Activated B cell treated with CpG ODN at 0.5 μM for 24 hours (primary cell): ENCODE data around the gene TBX15. TPM values are rescaled to one million over a fixed set of nuclear protein-coding genes. Genes with fewer than 3 reads are reported as not detected.

Experiments used
- ATAC-seq: fragments of 200-7000 bp; cut with Tn5 transposase; one replicate; pipeline ENCODE4 v1.10.0; 2021; ENCODE audit warnings: low read depth, mild to moderate bottlenecking, moderate library complexity
- CTCF ChIA-PET: fragments of 350-600 bp; sonication (Branson Sonifier 250); formaldehyde crosslinking; loops from one replicate; lab custom pipeline; 2021; ENCODE audit warnings: antibody characterized with exemption; lab: Charles Lee
- POLR2A ChIA-PET: fragments of 350-600 bp; sonication (Branson Sonifier 250); formaldehyde crosslinking; loops from one replicate; lab custom pipeline; 2021; ENCODE audit warnings: antibody characterized with exemption; lab: Charles Lee
- DNase-seq: peaks from one replicate; pipeline ENCODE4 v3.0.0; 2022
- H3K27ac Mint-ChIP-seq: one replicate; pipeline ENCODE4 v1.8.0; 2020; ENCODE audit warnings: mixed read lengths
- H3K27me3 Mint-ChIP-seq: one replicate; pipeline ENCODE4 v1.8.0; 2021; ENCODE audit warnings: mixed read lengths
- H3K36me3 Mint-ChIP-seq: one replicate; pipeline ENCODE4 v1.8.0; 2021; ENCODE audit warnings: low read depth, mixed read lengths
- H3K4me1 Mint-ChIP-seq: one replicate; pipeline ENCODE4 v1.8.0; 2021; ENCODE audit warnings: mixed read lengths
- H3K4me3 Mint-ChIP-seq: one replicate; pipeline ENCODE4 v1.8.0; 2020; ENCODE audit warnings: mild to moderate bottlenecking, mixed read lengths
- H3K9me3 Mint-ChIP-seq: one replicate; pipeline ENCODE4 v1.8.0; 2020; ENCODE audit warnings: mixed read lengths
- intact Hi-C: fragments of 100-400 bp; cut with micrococcal nuclease; formaldehyde crosslinking; loops from one replicate; pipeline ENCODE4 v1.15.1; 2024
- total RNA-seq: library from RNA; stranded (reverse); gene quantifications from 2 replicates; pipeline ENCODE4 v1.2.3, GENCODE V29; 2022
- TF ChIP-seq, protein P1 (sequence below): fragments of 200-600 bp; IDR thresholded peaks from one replicate; pipeline ENCODE4 v1.8.0; 2022; ENCODE audit warnings: antibody characterized with exemption, mild to moderate bottlenecking

Gene TBX15
- total RNA-seq, 1 donor from 2014 or later = 0.09 TPM

GRCh38 chr1:118984722-118985639 is 3.2 kb downstream of the TBX15 start:
- Mint-ChIP-seq H3K36me3 (no peaks in the 10 kb centered on the region), H3K4me3 (peak overlapping the region; percentile 48), H3K9me3 (peaks cover 8% of the 10 kb centered on the region), H3K27me3 (peaks cover 83% of the 10 kb centered on the region), H3K4me1 (peaks cover 37% of the 10 kb centered on the region), H3K27ac (no peak overlapping the region)
- DNase-seq (no peak), ATAC-seq (no peak)
- TF ChIP-seq, protein P1, sequence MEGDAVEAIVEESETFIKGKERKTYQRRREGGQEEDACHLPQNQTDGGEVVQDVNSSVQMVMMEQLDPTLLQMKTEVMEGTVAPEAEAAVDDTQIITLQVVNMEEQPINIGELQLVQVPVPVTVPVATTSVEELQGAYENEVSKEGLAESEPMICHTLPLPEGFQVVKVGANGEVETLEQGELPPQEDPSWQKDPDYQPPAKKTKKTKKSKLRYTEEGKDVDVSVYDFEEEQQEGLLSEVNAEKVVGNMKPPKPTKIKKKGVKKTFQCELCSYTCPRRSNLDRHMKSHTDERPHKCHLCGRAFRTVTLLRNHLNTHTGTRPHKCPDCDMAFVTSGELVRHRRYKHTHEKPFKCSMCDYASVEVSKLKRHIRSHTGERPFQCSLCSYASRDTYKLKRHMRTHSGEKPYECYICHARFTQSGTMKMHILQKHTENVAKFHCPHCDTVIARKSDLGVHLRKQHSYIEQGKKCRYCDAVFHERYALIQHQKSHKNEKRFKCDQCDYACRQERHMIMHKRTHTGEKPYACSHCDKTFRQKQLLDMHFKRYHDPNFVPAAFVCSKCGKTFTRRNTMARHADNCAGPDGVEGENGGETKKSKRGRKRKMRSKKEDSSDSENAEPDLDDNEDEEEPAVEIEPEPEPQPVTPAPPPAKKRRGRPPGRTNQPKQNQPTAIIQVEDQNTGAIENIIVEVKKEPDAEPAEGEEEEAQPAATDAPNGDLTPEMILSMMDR = no peak
- intact Hi-C loops = no loop called here
- ChIA-PET CTCF (no interaction called here), POLR2A (no interaction called here)

DNA sequence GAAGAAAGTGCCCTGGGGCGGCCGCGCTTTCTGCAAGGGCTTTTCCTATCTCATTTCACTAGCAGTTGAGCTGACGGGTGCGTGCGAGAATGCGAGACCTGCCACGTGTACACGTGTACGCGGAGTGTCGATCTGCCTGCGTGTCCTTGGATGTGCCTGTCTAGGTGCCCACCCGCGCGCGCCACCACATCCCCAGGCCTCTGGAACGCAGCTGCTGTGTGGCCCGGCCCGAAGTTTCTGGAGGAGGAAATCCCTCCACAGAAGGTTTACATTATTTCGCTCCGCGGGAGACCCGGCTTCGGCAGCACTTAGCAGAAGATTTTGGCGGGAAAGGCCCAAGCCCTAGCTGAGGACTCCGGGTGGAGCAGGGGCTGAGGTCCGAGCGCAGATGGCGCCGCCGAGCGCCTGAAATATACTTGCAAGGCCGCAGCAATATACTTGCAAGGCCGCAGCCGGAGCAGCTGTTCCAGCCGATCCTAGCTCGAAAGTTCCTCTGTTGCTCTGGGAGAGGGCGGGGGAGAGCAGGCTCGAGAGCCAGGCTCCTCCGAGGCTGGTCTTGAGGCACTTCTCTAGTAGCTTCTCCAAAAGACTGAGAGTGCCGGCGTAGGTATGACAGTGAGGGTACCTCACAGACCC is 3.9 kb downstream of the TBX15 start:
- peaks cover 8% of the 10 kb centered on the region for H3K9me3 Mint-ChIP-seq
- intact Hi-C loops = no loop called here
- no peak overlapping the region for H3K27ac Mint-ChIP-seq
- TF ChIP-seq, protein P1 = no peak
- DNase-seq (no peak), ATAC-seq (no peak)
- H3K36me3 Mint-ChIP-seq = no peaks in the 10 kb centered on the region
- ChIA-PET CTCF (no interaction called here), POLR2A (no interaction called here)
- H3K4me3 Mint-ChIP-seq = no peak overlapping the region
- peaks cover 80% of the 10 kb centered on the region for H3K27me3 Mint-ChIP-seq
- peaks cover 41% of the 10 kb centered on the region for H3K4me1 Mint-ChIP-seq

- H3K27ac Mint-ChIP-seq = no peak overlapping the region
- CTCF ChIA-PET = no interaction called here
- DNase-seq (no peak), ATAC-seq (no peak)
- H3K4me3 Mint-ChIP-seq = no peak overlapping the region
- H3K36me3 Mint-ChIP-seq = no peaks in the 10 kb centered on the region
- peaks cover 8% of the 10 kb centered on the region for H3K9me3 Mint-ChIP-seq
- peaks cover 42% of the 10 kb centered on the region for H3K4me1 Mint-ChIP-seq
- TF ChIP-seq, protein P1 = no peak
- peaks cover 80% of the 10 kb centered on the region for H3K27me3 Mint-ChIP-seq
- intact Hi-C loops = no loop called here
- POLR2A ChIA-PET = no interaction called here
These were observed 4.5 kb downstream of the TBX15 start for GRCh38 chr1:118983558-118984041.

DNA sequence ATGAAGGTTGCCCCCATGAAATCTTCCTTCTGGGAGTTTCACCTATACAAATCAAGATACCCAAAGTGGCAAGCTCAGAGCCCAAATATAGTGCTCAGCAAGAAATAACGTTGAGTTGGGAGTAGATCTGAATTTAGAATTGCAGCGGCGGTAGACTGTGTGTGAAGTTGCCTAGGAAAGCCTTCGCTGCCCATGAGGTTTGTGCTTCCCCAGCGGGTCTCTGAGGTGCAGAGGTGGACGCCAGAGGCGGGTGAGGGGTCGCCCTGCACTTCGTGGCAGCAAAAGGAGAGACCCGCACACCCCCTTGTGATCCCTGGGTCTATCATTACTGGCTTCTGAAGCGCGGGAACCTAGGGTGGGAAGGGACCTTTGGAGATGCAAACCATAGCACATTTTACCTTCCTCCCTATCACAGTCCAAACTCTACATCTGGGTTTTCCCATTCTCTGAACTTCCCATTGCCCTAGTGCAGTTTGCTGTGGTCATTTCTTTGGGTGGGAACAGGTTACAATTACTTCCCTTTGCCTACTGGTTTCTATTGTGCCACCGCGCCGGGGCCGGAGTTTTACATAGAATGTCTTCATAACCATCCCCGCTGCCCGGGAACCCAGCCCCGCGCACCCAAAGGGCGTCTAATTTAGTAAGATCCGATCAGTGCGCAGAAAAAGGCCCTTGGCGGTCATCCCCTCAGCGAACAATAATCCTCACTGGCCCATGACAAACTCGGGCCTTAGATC is 5.2 kb downstream of the TBX15 start:
- intact Hi-C loops = no loop called here

More for the DNA sequence above, 5.2 kb downstream of the TBX15 start:
- DNase-seq = no peak
- Mint-ChIP-seq H3K9me3 (peaks cover 8% of the 10 kb centered on the region), H3K4me1 (peaks cover 40% of the 10 kb centered on the region), H3K4me3 (no peak overlapping the region), H3K27me3 (peaks cover 78% of the 10 kb centered on the region), H3K27ac (no peak overlapping the region), H3K36me3 (no peaks in the 10 kb centered on the region)
- ChIA-PET POLR2A (no interaction called here), CTCF (no interaction called here)
- TF ChIP-seq, protein P1 = no peak
- no peak for ATAC-seq
